Loucy (cell line): ENCODE results near the gene MTMR12.

ENCODE experiments used
- H2AFZ ChIP-seq: fragments of 200-600 bp; sonication (generic); 2 replicates; pipeline ENCODE4 v1.6.0; 2016; ENCODE audit warnings: antibody characterized with exemption, mild to moderate bottlenecking, low read length, moderate library complexity
- H3F3A ChIP-seq: fragments of 200-600 bp; 2 replicates; pipeline ENCODE4 v1.6.0; 2016; ENCODE audit warnings: antibody characterized with exemption, low read depth, mild to moderate bottlenecking
- H3K27me3 ChIP-seq: fragments of 200-600 bp; sonication (generic); 2 replicates; pipeline ENCODE4 v1.6.1; 2014; ENCODE audit warnings: low read length, mild to moderate bottlenecking; ENCODE audit not compliant: insufficient read depth, poor library complexity, severe bottlenecking
- H3K36me3 ChIP-seq: fragments of 200-600 bp; sonication (generic); 2 replicates; pipeline ENCODE4 v1.6.1; 2016; ENCODE audit warnings: low read length; ENCODE audit not compliant: insufficient read depth
- H3K4me1 ChIP-seq: fragments of 200-600 bp; sonication (generic); 2 replicates; pipeline ENCODE4 v1.5.1; 2014; ENCODE audit warnings: low read length, mild to moderate bottlenecking; ENCODE audit not compliant: insufficient read depth, poor library complexity, severe bottlenecking
- H3K4me2 ChIP-seq: fragments of 200-600 bp; sonication (generic); 2 replicates; pipeline ENCODE4 v1.6.0; 2014; ENCODE audit warnings: antibody characterized with exemption, low read length, low read depth, mild to moderate bottlenecking; ENCODE audit not compliant: poor library complexity, severe bottlenecking
- H3K4me3 ChIP-seq: fragments of 200-600 bp; sonication (generic); 2 replicates; pipeline ENCODE4 v1.5.1; 2014; ENCODE audit warnings: low read length, mild to moderate bottlenecking, mixed read lengths; ENCODE audit not compliant: poor library complexity, severe bottlenecking
- H3K79me2 ChIP-seq: fragments of 200-600 bp; sonication (generic); 2 replicates; pipeline ENCODE4 v1.6.1; 2014; ENCODE audit warnings: low read length; ENCODE audit not compliant: insufficient read depth
- H3K9ac ChIP-seq: fragments of 200-600 bp; sonication (generic); 2 replicates; pipeline ENCODE4 v1.6.0; 2014; ENCODE audit warnings: mild to moderate bottlenecking, low read depth, low read length, moderate library complexity; ENCODE audit not compliant: poor library complexity, severe bottlenecking
- H3K9me2 ChIP-seq: fragments of 200-600 bp; sonication (generic); replicated peaks from 2 replicates; pipeline ENCODE4 v1.6.1; 2016; ENCODE audit warnings: low read depth, low read length, mixed read lengths
- H3K9me3 ChIP-seq: fragments of 200-600 bp; sonication (generic); 2 replicates; pipeline ENCODE4 v1.6.1; 2014; ENCODE audit warnings: mild to moderate bottlenecking, antibody characterized with exemption, low read length, low read depth; ENCODE audit not compliant: insufficient read depth
- H4K20me1 ChIP-seq: fragments of 200-600 bp; sonication (generic); 2 replicates; pipeline ENCODE4 v1.6.0; 2014; ENCODE audit warnings: antibody characterized with exemption, low read length, mild to moderate bottlenecking; ENCODE audit not compliant: insufficient read depth, poor library complexity, severe bottlenecking
- CTCF ChIP-seq: fragments of 200-600 bp; sonication (generic); conservative IDR thresholded peaks from 2 replicates; pipeline ENCODE4 v1.5.1; 2014; ENCODE audit warnings: mild to moderate bottlenecking, antibody characterized with exemption, low read length
- EZH2phosphoT487 ChIP-seq: fragments of 200-600 bp; IDR thresholded peaks from 2 replicates; pipeline ENCODE4 v1.6.1; 2018; ENCODE audit warnings: antibody characterized with exemption, mild to moderate bottlenecking, moderate library complexity, borderline replicate concordance

Gene MTMR12

GRCh38 chr5:32190095-32190494 is 122.6 kb downstream of the MTMR12 start:
- Histone ChIP-seq H3K4me2 (no peak overlapping the region), H4K20me1 (no peaks in the 10 kb centered on the region), H2AFZ (no peak overlapping the region), H3K9me2 (no peaks in the 10 kb centered on the region), H3F3A (no peaks in the 10 kb centered on the region), H3K4me3 (no peak overlapping the region), H3K27me3 (no peaks in the 10 kb centered on the region), H3K36me3 (no peaks in the 10 kb centered on the region), H3K4me1 (no peaks in the 10 kb centered on the region), H3K9ac (no peak overlapping the region), H3K9me3 (peaks cover 4% of the 10 kb centered on the region), H3K79me2 (no peaks in the 10 kb centered on the region)
- no peak for TF ChIP-seq CTCF
- TF ChIP-seq EZH2phosphoT487 = no peak

GRCh38 chr5:32187675-32188074 is 125.1 kb downstream of the MTMR12 start:
- Histone ChIP-seq H3K79me2 (no peaks in the 10 kb centered on the region), H2AFZ (no peak overlapping the region), H4K20me1 (no peaks in the 10 kb centered on the region), H3K9ac (no peak overlapping the region), H3K9me2 (no peaks in the 10 kb centered on the region), H3K36me3 (no peaks in the 10 kb centered on the region), H3K9me3 (peaks cover 4% of the 10 kb centered on the region), H3K4me2 (no peak overlapping the region), H3K4me1 (no peaks in the 10 kb centered on the region), H3K4me3 (no peak overlapping the region), H3F3A (no peaks in the 10 kb centered on the region), H3K27me3 (no peaks in the 10 kb centered on the region)
- TF ChIP-seq CTCF (no peak), EZH2phosphoT487 (no peak)

GRCh38 chr5:32182463-32183063 is 130.2 kb downstream of the MTMR12 start:
- Histone ChIP-seq H2AFZ (no peak overlapping the region), H3F3A (no peaks in the 10 kb centered on the region), H3K79me2 (no peaks in the 10 kb centered on the region), H3K4me2 (no peak overlapping the region), H3K4me3 (no peak overlapping the region), H4K20me1 (no peaks in the 10 kb centered on the region), H3K27me3 (no peaks in the 10 kb centered on the region), H3K9me2 (no peaks in the 10 kb centered on the region), H3K4me1 (no peaks in the 10 kb centered on the region), H3K9me3 (peaks cover 1% of the 10 kb centered on the region), H3K9ac (no peak overlapping the region), H3K36me3 (no peaks in the 10 kb centered on the region)
- TF ChIP-seq EZH2phosphoT487 (no peak), CTCF (no peak)
